ENCODE results near the gene ZNF764.

The ZNF764 gene

DNA sequence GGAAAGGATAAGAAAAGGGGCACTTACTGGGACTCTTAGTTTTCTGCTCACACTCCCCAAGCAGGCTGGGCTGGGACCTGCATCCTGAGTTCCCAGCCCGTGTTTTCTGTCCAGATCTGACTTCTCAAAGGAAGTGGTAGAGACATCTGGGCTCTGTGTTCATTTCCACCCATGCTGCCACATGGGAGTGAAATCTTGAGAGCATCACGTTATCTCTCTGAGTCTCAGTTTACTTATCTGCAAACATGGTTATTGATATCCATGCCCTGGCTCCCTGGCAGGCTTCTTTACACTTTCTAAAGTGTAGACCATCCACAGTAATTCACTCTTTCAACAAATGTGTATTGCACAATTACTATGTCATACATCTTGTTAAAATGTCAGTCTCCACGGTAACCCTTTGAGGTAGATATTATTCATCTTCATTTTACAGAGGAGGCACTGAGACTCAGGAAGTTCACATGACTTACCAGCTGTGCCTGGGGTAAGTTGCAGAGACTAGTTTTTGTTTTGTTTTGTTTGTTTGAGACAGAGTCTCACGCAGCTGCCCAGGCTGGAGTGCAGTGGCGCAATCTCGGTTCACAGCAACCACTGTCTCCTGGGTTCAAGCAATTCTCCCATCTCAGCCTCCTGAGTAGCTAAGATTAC is 9.9 kb upstream of the ZNF764 start:
- no peak overlapping the region for H3K27ac ChIP-seq
- H3K4me2 ChIP-seq (ENCODE audit: low read length) = no peak overlapping the region
- H3K36me3 ChIP-seq (ENCODE audit: control insufficient read depth, insufficient read depth, low read length) = no peaks in the 10 kb centered on the region
- H3K27me3 ChIP-seq (ENCODE audit: control insufficient read depth, insufficient read depth, low read length) = no peaks in the 10 kb centered on the region
- no peaks in the 10 kb centered on the region for H3K79me2 ChIP-seq
- H3K9me3 ChIP-seq (ENCODE audit: control insufficient read depth, low read length) = no peaks in the 10 kb centered on the region
- no peak overlapping the region for H3K9ac ChIP-seq
- H3K4me3 ChIP-seq (ENCODE audit: low read depth, low read length) = no peak overlapping the region
- H2AFZ ChIP-seq = no peak overlapping the region
- TF ChIP-seq, protein P1, sequence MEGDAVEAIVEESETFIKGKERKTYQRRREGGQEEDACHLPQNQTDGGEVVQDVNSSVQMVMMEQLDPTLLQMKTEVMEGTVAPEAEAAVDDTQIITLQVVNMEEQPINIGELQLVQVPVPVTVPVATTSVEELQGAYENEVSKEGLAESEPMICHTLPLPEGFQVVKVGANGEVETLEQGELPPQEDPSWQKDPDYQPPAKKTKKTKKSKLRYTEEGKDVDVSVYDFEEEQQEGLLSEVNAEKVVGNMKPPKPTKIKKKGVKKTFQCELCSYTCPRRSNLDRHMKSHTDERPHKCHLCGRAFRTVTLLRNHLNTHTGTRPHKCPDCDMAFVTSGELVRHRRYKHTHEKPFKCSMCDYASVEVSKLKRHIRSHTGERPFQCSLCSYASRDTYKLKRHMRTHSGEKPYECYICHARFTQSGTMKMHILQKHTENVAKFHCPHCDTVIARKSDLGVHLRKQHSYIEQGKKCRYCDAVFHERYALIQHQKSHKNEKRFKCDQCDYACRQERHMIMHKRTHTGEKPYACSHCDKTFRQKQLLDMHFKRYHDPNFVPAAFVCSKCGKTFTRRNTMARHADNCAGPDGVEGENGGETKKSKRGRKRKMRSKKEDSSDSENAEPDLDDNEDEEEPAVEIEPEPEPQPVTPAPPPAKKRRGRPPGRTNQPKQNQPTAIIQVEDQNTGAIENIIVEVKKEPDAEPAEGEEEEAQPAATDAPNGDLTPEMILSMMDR (IDR thresholded peaks at IDR 0.05) = no peak
- peaks cover 12% of the 10 kb centered on the region for H3K4me1 ChIP-seq

- Histone ChIP-seq H3K9me3 (ENCODE audit: control insufficient read depth, low read length) (no peaks in the 10 kb centered on the region), H3K27ac (no peak overlapping the region), H3K36me3 (ENCODE audit: control insufficient read depth, insufficient read depth, low read length) (no peaks in the 10 kb centered on the region), H3K27me3 (ENCODE audit: control insufficient read depth, insufficient read depth, low read length) (no peaks in the 10 kb centered on the region), H3K4me2 (ENCODE audit: low read length) (no peak overlapping the region), H3K4me1 (peaks cover 11% of the 10 kb centered on the region), H3K79me2 (no peaks in the 10 kb centered on the region), H2AFZ (no peak overlapping the region), H3K4me3 (ENCODE audit: low read depth, low read length) (no peak overlapping the region), H3K9ac (no peak overlapping the region)
- TF ChIP-seq, protein P1 (IDR thresholded peaks at IDR 0.05) = no peak
Observed at GRCh38 chr16:30567160-30567990, 9.2 kb upstream of the ZNF764 start.

- Histone ChIP-seq H3K9ac (no peak overlapping the region), H3K4me3 (ENCODE audit: low read depth, low read length) (no peak overlapping the region), H3K27me3 (ENCODE audit: control insufficient read depth, insufficient read depth, low read length) (no peaks in the 10 kb centered on the region), H3K4me1 (peaks cover 8% of the 10 kb centered on the region), H3K9me3 (ENCODE audit: control insufficient read depth, low read length) (no peaks in the 10 kb centered on the region), H3K27ac (no peak overlapping the region), H3K36me3 (ENCODE audit: control insufficient read depth, insufficient read depth, low read length) (no peaks in the 10 kb centered on the region), H3K4me2 (ENCODE audit: low read length) (no peak overlapping the region), H3K79me2 (no peaks in the 10 kb centered on the region), H2AFZ (no peak overlapping the region)
- TF ChIP-seq, protein P1 (IDR thresholded peaks at IDR 0.05) = no peak
Observed at GRCh38 chr16:30566531-30566930, 8.4 kb upstream of the ZNF764 start.

DNA sequence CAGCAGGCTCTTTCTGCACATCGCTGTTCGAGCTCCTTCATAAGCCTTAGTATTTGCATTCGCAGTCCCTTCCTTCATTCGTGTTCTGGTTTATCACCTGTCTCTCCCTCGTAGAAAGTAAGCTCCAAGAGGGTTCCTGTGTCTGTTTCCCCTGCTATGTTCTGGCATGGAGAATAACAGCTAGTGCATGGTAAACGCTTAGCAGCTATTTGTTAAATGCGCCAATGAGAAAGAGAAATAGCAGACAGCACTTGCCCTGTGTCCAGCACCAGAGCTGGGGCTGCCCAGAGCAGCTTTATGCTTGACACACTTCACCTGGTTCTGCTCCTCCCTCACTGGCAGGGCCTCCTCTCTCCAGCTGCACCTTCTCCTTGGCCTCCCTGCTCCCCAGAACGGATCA is 7.8 kb upstream of the ZNF764 start:
- TF ChIP-seq, protein P1 (IDR thresholded peaks at IDR 0.05) = no peak
- Histone ChIP-seq H3K4me1 (peaks cover 8% of the 10 kb centered on the region), H3K79me2 (no peaks in the 10 kb centered on the region)

More for the DNA sequence above, 7.8 kb upstream of the ZNF764 start:
- no peak overlapping the region for H3K9ac ChIP-seq
- no peak overlapping the region for H3K4me2 ChIP-seq (ENCODE audit: low read length)
- no peaks in the 10 kb centered on the region for H3K9me3 ChIP-seq (ENCODE audit: control insufficient read depth, low read length)
- H3K27me3 ChIP-seq (ENCODE audit: control insufficient read depth, insufficient read depth, low read length) = no peaks in the 10 kb centered on the region
- H3K27ac ChIP-seq = no peak overlapping the region
- H3K36me3 ChIP-seq (ENCODE audit: control insufficient read depth, insufficient read depth, low read length) = no peaks in the 10 kb centered on the region
- no peak overlapping the region for H2AFZ ChIP-seq
- H3K4me3 ChIP-seq (ENCODE audit: low read depth, low read length) = no peak overlapping the region
